ENCODE results near the gene RARG.
A peak's percentile ranks its signal among the peaks of the same experiment; 100 is the strongest.
"Not testable (repeated sequence)": the region's sequence is repeated elsewhere in the genome, so short reads cannot be mapped to it uniquely, and the experiment has no call there.

The RARG gene

DNA sequence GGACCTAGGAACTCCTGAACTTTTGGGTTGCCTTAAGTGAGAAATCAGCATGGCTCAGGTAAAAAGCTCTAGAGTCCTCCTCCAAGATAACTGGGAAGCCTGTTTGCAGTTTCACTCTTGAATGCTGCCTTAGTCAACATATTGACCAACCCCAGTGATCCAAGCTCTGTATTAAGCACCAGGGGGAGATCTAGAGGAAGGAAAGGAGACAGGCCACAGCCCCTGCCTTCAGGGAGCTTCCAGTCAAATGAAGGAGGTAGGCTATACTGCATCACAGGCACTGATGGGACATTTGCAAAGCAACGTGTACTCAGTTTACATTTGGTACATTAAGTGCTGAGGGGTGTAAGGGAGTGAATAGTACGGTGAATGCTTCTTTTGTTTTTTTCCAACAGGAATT, 50.1 kb downstream of the RARG start:
- in situ Hi-C loops (cut with HindIII; ENCODE audit: low sequenced_read_pairs) = no loop called here
- H3K4me3 ChIP-seq (ENCODE audit: low read depth, low read length) = peak overlapping the region; percentile 69
- TF ChIP-seq, protein P1, sequence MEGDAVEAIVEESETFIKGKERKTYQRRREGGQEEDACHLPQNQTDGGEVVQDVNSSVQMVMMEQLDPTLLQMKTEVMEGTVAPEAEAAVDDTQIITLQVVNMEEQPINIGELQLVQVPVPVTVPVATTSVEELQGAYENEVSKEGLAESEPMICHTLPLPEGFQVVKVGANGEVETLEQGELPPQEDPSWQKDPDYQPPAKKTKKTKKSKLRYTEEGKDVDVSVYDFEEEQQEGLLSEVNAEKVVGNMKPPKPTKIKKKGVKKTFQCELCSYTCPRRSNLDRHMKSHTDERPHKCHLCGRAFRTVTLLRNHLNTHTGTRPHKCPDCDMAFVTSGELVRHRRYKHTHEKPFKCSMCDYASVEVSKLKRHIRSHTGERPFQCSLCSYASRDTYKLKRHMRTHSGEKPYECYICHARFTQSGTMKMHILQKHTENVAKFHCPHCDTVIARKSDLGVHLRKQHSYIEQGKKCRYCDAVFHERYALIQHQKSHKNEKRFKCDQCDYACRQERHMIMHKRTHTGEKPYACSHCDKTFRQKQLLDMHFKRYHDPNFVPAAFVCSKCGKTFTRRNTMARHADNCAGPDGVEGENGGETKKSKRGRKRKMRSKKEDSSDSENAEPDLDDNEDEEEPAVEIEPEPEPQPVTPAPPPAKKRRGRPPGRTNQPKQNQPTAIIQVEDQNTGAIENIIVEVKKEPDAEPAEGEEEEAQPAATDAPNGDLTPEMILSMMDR (IDR thresholded peaks at IDR 0.05; ENCODE audit: low read depth, low read length, missing control alignments) = no peak
- DNase-seq (ENCODE audit: low read depth) = no peak

DNA sequence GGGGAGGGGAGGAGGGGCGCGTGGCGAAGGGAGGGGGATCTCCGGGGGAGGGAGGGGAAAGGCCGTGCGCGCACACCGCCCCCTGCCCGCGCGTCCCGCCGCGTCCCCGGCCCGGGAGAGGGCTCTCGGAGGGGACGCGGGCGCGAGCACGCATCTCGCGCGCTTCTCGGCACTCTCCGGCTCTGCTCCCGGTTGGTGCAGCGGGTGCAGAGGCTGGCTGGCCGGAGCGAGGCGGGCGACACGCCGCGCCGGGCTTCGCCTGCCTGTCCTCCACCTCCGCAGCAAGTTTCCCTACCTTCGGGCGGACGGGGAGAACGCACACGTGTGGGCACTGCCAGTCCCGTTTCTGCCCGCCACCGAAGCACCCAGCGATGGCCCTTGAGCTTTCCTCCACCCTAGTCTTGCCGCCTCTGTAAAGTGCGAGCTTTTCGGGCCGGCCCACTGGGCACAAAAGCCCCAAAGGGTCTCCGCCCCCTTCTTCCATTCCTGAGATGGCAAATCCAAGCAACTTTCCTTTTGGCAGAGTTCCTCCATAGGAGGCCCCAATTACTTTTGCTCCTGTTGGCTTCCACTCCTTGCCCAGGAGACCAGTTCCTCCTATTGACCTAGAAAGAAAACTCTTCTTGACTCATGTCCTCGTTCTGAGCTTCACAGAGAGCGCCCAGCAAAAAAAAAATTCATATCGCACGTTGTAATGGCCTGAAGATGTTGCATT, 50.9 kb downstream of the RARG start:
- H3K4me3 ChIP-seq (ENCODE audit: low read depth, low read length) = peak overlapping the region; percentile 69
- DNase-seq (ENCODE audit: low read depth) = peak; percentile 18
- in situ Hi-C loops (cut with HindIII; ENCODE audit: low sequenced_read_pairs) = no loop called here
- TF ChIP-seq, protein P1 (IDR thresholded peaks at IDR 0.05; ENCODE audit: low read depth, low read length, missing control alignments) = no peak

DNA sequence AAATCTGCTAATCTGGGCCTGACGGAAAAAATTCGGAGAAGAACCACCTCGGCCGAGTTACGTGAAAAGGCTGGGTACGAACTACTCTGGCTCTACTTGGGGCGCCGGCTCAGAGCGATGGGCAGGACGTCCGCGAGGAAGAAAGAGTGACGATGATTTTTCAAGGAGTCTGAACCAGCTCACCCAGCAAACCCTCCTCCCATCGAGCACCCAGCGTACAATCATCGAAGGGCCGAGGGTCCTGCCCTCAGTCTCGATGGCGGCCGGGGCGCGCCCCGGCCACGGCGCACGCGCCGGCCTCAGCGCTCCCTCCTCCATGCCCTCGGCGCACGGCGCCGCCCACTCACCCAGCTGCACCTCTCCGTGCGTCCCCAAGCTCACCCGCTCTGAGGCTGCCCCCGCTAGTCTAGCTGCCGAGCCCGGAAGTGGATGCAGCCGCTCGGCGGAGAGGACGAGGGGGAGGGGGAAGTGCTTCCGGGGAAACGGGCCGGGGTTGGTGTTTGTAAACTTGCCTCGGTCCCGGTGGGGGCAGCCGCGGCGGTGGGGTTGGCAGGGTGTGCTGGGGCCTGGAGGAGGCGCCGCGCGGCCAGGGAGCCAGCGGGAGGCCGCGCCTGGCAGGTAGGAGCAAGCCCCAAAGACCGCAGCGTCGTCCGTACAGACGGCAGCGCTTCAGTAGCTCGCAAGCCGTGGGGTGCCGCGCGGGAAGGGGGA, 51.6 kb downstream of the RARG start, which contains the start of the genes CSAD and ZNF740:
Gene CSAD (minus strand): TSS at position 706 of the 711 bp plus-strand sequence. CDS start 7,455 bp downstream, outside the sequence.
Gene ZNF740 (plus strand): TSS at position 503 of the 711 bp plus-strand sequence. CDS start 1,262 bp downstream, outside the sequence.
- peak; percentile 91 for DNase-seq (ENCODE audit: low read depth)

DNA sequence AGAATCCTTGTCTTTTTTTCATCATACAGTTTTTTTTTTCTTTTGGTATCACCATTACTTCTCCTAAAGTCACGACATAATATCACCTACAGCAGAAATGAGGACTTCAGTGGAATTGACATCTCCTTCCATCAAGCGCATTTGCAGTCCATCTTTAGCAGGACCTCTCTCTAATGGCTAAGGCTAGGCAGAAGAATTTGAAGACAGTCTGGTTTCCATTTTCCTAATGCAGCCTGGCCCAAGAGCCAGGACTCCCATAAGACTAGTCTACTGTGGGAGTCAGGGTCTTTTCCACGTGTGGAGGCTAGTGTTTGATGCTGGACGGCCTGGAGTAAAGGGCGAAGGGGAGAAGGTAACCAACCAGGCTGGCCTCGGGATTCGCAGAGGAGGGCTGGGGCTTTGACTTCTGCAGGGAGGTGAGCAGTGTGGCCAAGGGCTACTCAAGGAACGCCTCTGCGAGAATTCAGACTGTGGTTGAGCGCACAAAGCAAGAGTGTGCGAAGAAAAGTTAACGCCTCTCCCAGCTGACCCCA, 52.3 kb downstream of the RARG start:
- TF ChIP-seq, protein P1 (IDR thresholded peaks at IDR 0.05; ENCODE audit: low read depth, low read length, missing control alignments) = no peak
- DNase-seq (ENCODE audit: low read depth) = no peak

More for the DNA sequence above, 51.6 kb downstream of the RARG start, which contains the start of the genes CSAD and ZNF740:
- TF ChIP-seq, protein P1 (IDR thresholded peaks at IDR 0.05; ENCODE audit: low read depth, low read length, missing control alignments) = no peak
- in situ Hi-C loops (cut with HindIII; ENCODE audit: low sequenced_read_pairs) = no loop called here
- peak within 1 kb of the TSS; percentile 69 for H3K4me3 ChIP-seq (ENCODE audit: low read depth, low read length)

DNA sequence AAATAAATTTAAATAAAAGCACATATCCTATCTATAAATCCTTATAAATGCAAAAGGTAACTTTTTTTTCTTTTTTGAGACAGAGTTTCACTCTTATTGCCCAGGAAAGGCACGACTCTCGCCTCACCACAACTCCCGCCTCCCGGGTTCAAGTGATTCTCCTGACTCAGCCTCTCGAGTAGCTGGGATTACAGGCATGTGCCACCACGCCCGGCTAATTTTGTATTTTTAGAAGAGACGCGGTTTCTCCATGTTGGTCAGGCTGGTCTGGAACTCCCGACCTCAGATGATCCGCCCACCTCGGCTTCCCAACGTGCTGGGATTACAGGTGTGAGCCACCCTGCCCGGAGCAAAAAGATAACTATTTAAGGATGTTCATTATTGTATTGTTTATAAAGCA, 53.2 kb downstream of the RARG start:
- H3K4me3 ChIP-seq (ENCODE audit: low read depth, low read length); in situ Hi-C loops (cut with HindIII; ENCODE audit: low sequenced_read_pairs): not testable (repeated sequence)

More for the DNA sequence above, 52.3 kb downstream of the RARG start:
- peak overlapping the region; percentile 69 for H3K4me3 ChIP-seq (ENCODE audit: low read depth, low read length)
- in situ Hi-C loops (cut with HindIII; ENCODE audit: low sequenced_read_pairs) = no loop called here

DNA sequence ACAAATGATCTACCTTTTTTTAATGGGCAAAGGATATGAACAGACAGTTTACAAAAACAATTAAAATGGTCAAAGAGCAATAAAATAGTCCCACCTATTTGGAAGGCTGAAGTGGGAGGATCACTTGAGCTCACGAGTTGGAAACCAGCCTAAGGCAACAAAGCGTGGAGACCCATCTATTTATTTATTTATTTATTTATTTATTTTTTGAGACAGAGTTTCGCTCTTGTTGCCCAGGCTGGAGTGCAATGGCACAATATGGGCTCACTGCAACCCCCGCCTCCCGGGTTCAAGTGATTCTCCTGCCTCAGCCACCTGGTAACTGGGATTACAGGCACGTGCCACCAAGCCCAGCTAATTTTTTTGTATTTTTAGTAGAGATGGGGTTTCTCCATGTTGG, 54.6 kb downstream of the RARG start:
- in situ Hi-C loops (cut with HindIII; ENCODE audit: low sequenced_read_pairs); H3K4me3 ChIP-seq (ENCODE audit: low read depth, low read length); DNase-seq (ENCODE audit: low read depth): not testable (repeated sequence)

More for the DNA sequence above, 53.2 kb downstream of the RARG start:
- not testable (repeated sequence) for DNase-seq (ENCODE audit: low read depth)

DNA sequence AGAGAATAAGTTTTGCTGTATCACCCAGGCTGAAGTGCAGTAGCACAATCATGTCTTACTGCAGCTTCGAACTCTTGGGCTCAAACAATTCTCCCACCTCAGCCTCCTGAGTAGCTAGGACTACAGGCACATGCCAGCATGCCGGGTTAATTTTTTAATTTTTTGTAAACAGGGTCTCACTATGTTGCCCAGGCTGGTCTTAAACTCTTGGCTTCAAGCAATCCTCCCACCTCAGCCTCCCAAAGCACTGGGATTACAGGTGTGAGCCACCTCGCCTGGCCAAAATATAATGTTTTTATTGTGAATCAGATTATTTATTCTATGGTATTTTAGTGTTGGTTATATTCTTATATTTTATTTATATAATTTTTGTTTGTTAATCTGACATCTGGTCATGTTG, 55.3 kb downstream of the RARG start:
- no peak for DNase-seq (ENCODE audit: low read depth)
- TF ChIP-seq, protein P1 (IDR thresholded peaks at IDR 0.05; ENCODE audit: low read depth, low read length, missing control alignments) = no peak
- no peak overlapping the region for H3K4me3 ChIP-seq (ENCODE audit: low read depth, low read length)
- in situ Hi-C loops (cut with HindIII; ENCODE audit: low sequenced_read_pairs) = no loop called here

All from astrocyte of the cerebellum (primary cell).